Lung (tissue), 12 donors: ENCODE measurements around the gene KRTAP12-3. TPM values are rescaled to one million over a fixed set of nuclear protein-coding genes. Genes with fewer than 3 reads are reported as not detected.

ENCODE experiments used
- ATAC-seq: fragments of 200-7000 bp; cut with Tn5 transposase; one replicate; pipeline ENCODE4 v1.9.1; 2020; ENCODE audit warnings: moderate number of reproducible peaks; ENCODE audit not compliant: insufficient read depth, low FRiP score
- DNase-seq, 3 donors: peaks; one replicate each; pipeline ENCODE4 v3.0.0-alpha.2; 2013 to 2017
- H3K27ac ChIP-seq, 2 donors: one replicate each; pipeline ENCODE4 v1.5.1; 2013; ENCODE audit warnings: mild to moderate bottlenecking in 2 of 2, moderate library complexity in 2 of 2, control low read depth in 1 of 2, inconsistent platforms in 1 of 2, low read depth in 1 of 2, low read length in 1 of 2
- H3K27me3 ChIP-seq, 3 donors: one replicate each; pipeline ENCODE4 v1.5.1; 2013; ENCODE audit warnings: low read length in 2 of 3; ENCODE audit not compliant: control insufficient read depth in 3 of 3, insufficient read depth in 3 of 3
- H3K36me3 ChIP-seq, 4 donors: one replicate each; pipeline ENCODE4 v1.5.1; 2013; ENCODE audit warnings: low read length in 4 of 4, mild to moderate bottlenecking in 1 of 4, moderate library complexity in 1 of 4; ENCODE audit not compliant: control insufficient read depth in 4 of 4, insufficient read depth in 4 of 4
- H3K4me1 ChIP-seq, 5 donors: one replicate each; pipeline ENCODE4 v1.5.1; 2013; ENCODE audit warnings: low read length in 5 of 5, mild to moderate bottlenecking in 2 of 5, moderate library complexity in 1 of 5; ENCODE audit not compliant: control insufficient read depth in 5 of 5, insufficient read depth in 5 of 5
- H3K4me3 ChIP-seq: one replicate; pipeline ENCODE4 v1.5.1; 2013; ENCODE audit warnings: mild to moderate bottlenecking, control low read depth, moderate library complexity
- H3K9ac ChIP-seq, 2 donors: one replicate each; pipeline ENCODE4 v1.5.1; 2013; ENCODE audit warnings: low read length in 2 of 2, control low read depth in 1 of 2; ENCODE audit not compliant: insufficient read depth in 1 of 2
- H3K9me3 ChIP-seq, 4 donors: one replicate each; pipeline ENCODE4 v1.5.1; 2013; ENCODE audit warnings: low read length in 3 of 4, mild to moderate bottlenecking in 1 of 4, moderate library complexity in 1 of 4; ENCODE audit not compliant: control insufficient read depth in 4 of 4, insufficient read depth in 3 of 4
- CTCF ChIP-seq: IDR thresholded peaks from 2 replicates; pipeline ENCODE4 v1.5.1; 2012; ENCODE audit warnings: mild to moderate bottlenecking; ENCODE audit errors: control extremely low read depth, extremely low read depth
- WGBS, 2 donors: extraction: QIAGEN DNeasy Blood & Tissue Kit; methylation state at CpG; one replicate each; pipeline ENCODE4 v1.1.7; 2013; 5-methylcytosine and 5-hydroxymethylcytosine counted together
- polyA plus RNA-seq, 2 donors: library from polyadenylated mRNA; stranded (reverse); fragments of 200-250 nt; gene quantifications; one replicate each; pipeline ENCODE4 v1.2.1, GENCODE V29; 2013
- total RNA-seq, 2 donors: library from RNA; depleted of rRNA in 1 of 2; stranded (reverse); fragments of >200 nt in 1 of 2; gene quantifications; one replicate each; pipeline ENCODE4 v1.2.1, GENCODE V29; 2014 to 2021
- donor health status: control.
- donor health status: control.
- donor health status: Bipolar disorder and iron deficiency.
- donor health status: healthy.
- donor health status: DM: yes; HTN: yes; CAD: no.

KRTAP12-3 gene
- total and polyA plus RNA-seq, 4 donors, result not detected

- TF ChIP-seq CTCF, result no peak
- peaks cover 0 to 2% (median 0%) of the 10 kb centered on the region in 5 donors for H3K4me1 ChIP-seq
- peaks cover 0 to 11% (median 10%) of the 10 kb centered on the region in 4 donors for H3K9me3 ChIP-seq
- H3K4me3 ChIP-seq, result no peak overlapping the region
- 73 to 81% methylated on average over 18 of the region's 18 CpGs for WGBS, 2 donors
- no peak overlapping the region for H3K27ac ChIP-seq
- ATAC-seq (no peak), DNase-seq (peak in 1 of 3 donors; percentile 44)
- no peaks in the 10 kb centered on the region for H3K36me3 ChIP-seq
- H3K9ac ChIP-seq, result no peak overlapping the region
- no peaks in the 10 kb centered on the region for H3K27me3 ChIP-seq
These were observed 28.9 kb upstream of the KRTAP12-3 start for GRCh38 chr21:44628707-44629391.

GRCh38 chr21:44630440-44630839 lies 27.3 kb upstream of the KRTAP12-3 start:
- no peak for ATAC-seq
- Histone ChIP-seq H3K36me3 (no peaks in the 10 kb centered on the region), H3K4me3 (no peak overlapping the region), H3K27ac (no peak overlapping the region), H3K27me3 (peaks cover 0 to 3% (median 0%) of the 10 kb centered on the region in 3 donors), H3K4me1 (peaks cover 0 to 2% (median 0%) of the 10 kb centered on the region in 5 donors), H3K9ac (no peak overlapping the region), H3K9me3 (peaks cover 0 to 9% (median 6%) of the 10 kb centered on the region in 4 donors)
- no peak for DNase-seq
- 39 to 53% methylated on average over 2 of the region's 2 CpGs for WGBS, 2 donors
- no peak for TF ChIP-seq CTCF

- Histone ChIP-seq H3K36me3 (no peaks in the 10 kb centered on the region), H3K4me1 (peaks cover 0 to 2% (median 0%) of the 10 kb centered on the region in 5 donors), H3K9me3 (peaks cover 0 to 9% (median 6%) of the 10 kb centered on the region in 4 donors), H3K27ac (no peak overlapping the region), H3K4me3 (no peak overlapping the region), H3K9ac (no peak overlapping the region), H3K27me3 (peaks cover 0 to 3% (median 0%) of the 10 kb centered on the region in 3 donors)
- DNase-seq (no peak), ATAC-seq (no peak)
- TF ChIP-seq CTCF, result no peak
- 84 to 95% methylated on average over 1 of the region's 1 CpG for WGBS, 2 donors
These were observed 25.7 kb upstream of the KRTAP12-3 start for GRCh38 chr21:44632067-44632466.
